OCI-LY1 (cell line): ENCODE data around the gene COL25A1.

Experiments used
- H2AFZ ChIP-seq: fragments of 200-600 bp; sonication (generic), shearing (Covaris generic); 2 replicates; pipeline ENCODE4 v1.6.0; 2014; ENCODE audit warnings: antibody characterized with exemption, mild to moderate bottlenecking, low read length
- H3F3A ChIP-seq: fragments of 200-600 bp; sonication (generic), shearing (Covaris generic); 2 replicates; pipeline ENCODE4 v1.6.0; 2014; ENCODE audit warnings: mild to moderate bottlenecking, antibody characterized with exemption, low read length, moderate library complexity; ENCODE audit not compliant: insufficient read depth
- H3K27ac ChIP-seq: fragments of 200-600 bp; sonication (generic); 2 replicates; pipeline ENCODE4 v1.5.1; 2014; ENCODE audit warnings: low read length, mixed run types, mild to moderate bottlenecking, low read depth; ENCODE audit not compliant: poor library complexity, severe bottlenecking
- H3K27me3 ChIP-seq: fragments of 200-600 bp; sonication (generic); 2 replicates; pipeline ENCODE4 v1.6.0; 2014; ENCODE audit warnings: antibody characterized with exemption, mild to moderate bottlenecking, low read length, moderate library complexity; ENCODE audit not compliant: insufficient read depth
- H3K36me3 ChIP-seq: fragments of 200-600 bp; sonication (generic); 2 replicates; pipeline ENCODE4 v1.6.1; 2014; ENCODE audit warnings: mild to moderate bottlenecking, antibody characterized with exemption, low read length, moderate library complexity, mixed read lengths; ENCODE audit not compliant: insufficient read depth
- H3K4me1 ChIP-seq: fragments of 200-600 bp; sonication (generic); 2 replicates; pipeline ENCODE4 v1.5.1; 2014; ENCODE audit warnings: mild to moderate bottlenecking, low read length, moderate library complexity; ENCODE audit not compliant: insufficient read depth, severe bottlenecking
- H3K4me2 ChIP-seq: fragments of 200-600 bp; sonication (generic), shearing (Covaris generic); 2 replicates; pipeline ENCODE4 v1.6.1; 2014; ENCODE audit warnings: low read length
- H3K4me3 ChIP-seq: fragments of 200-600 bp; sonication (generic); 2 replicates; pipeline ENCODE4 v1.5.1; 2014; ENCODE audit warnings: low read length, low read depth, mild to moderate bottlenecking, mixed read lengths; ENCODE audit not compliant: poor library complexity, severe bottlenecking
- H3K79me2 ChIP-seq: fragments of 200-600 bp; shearing (Covaris generic); 2 replicates; pipeline ENCODE4 v1.6.1; 2016; ENCODE audit warnings: mixed run types, low read length, mixed read lengths; ENCODE audit not compliant: insufficient read depth
- H3K9ac ChIP-seq: fragments of 200-600 bp; sonication (generic), shearing (Covaris generic); 2 replicates; pipeline ENCODE4 v1.6.1; 2014; ENCODE audit warnings: mild to moderate bottlenecking, low read length, mixed read lengths
- H3K9me2 ChIP-seq: fragments of 200-600 bp; sonication (generic), shearing (Covaris generic); 2 replicates; pipeline ENCODE4 v1.6.1; 2014; ENCODE audit warnings: low read depth, mild to moderate bottlenecking, low read length, mixed read lengths
- H3K9me3 ChIP-seq: fragments of 200-600 bp; shearing (Covaris generic); 2 replicates; pipeline ENCODE4 v1.6.1; 2014; ENCODE audit warnings: low read length, mixed read lengths
- H4K20me1 ChIP-seq: fragments of 200-600 bp; sonication (generic), shearing (Covaris generic); 2 replicates; pipeline ENCODE4 v1.6.0; 2016; ENCODE audit warnings: mild to moderate bottlenecking, low read length; ENCODE audit not compliant: insufficient read depth
- EZH2 ChIP-seq: fragments of 200-600 bp; sonication (generic), shearing (Covaris generic); IDR thresholded peaks from 2 replicates; pipeline ENCODE4 v1.8.0; 2017; ENCODE audit warnings: borderline replicate concordance, mixed run types, mild to moderate bottlenecking, antibody characterized with exemption, low read length, moderate library complexity, mixed read lengths
- TF ChIP-seq, protein P1 (sequence below): fragments of 200-600 bp; sonication (generic), shearing (Covaris generic); IDR thresholded peaks from 2 replicates; pipeline ENCODE4 v1.5.1; 2017; ENCODE audit warnings: mild to moderate bottlenecking, antibody characterized with exemption, low read length, moderate library complexity, mixed read lengths

Gene COL25A1

DNA sequence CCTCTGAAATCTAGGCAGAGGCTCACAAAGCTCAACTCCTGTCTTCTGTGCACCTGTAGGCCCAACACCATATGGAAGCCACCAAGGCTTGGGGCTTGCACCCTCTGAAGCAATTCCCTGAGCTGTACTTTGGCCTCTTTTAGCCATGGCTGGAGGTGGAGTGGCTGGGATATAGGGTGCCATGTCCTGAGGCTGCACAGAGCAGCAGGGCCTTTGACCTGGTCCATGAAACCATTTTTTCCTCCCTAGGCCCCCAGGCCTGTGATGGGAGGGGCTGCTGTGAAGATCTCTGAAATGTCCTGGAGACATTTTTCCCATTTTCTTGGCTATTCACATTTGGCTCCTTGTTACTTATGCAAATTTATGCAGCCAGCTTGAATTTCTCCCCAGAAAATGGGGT, 20.9 kb upstream of the COL25A1 start:
- no peaks in the 10 kb centered on the region for H3K27me3 ChIP-seq
- TF ChIP-seq, protein P1, sequence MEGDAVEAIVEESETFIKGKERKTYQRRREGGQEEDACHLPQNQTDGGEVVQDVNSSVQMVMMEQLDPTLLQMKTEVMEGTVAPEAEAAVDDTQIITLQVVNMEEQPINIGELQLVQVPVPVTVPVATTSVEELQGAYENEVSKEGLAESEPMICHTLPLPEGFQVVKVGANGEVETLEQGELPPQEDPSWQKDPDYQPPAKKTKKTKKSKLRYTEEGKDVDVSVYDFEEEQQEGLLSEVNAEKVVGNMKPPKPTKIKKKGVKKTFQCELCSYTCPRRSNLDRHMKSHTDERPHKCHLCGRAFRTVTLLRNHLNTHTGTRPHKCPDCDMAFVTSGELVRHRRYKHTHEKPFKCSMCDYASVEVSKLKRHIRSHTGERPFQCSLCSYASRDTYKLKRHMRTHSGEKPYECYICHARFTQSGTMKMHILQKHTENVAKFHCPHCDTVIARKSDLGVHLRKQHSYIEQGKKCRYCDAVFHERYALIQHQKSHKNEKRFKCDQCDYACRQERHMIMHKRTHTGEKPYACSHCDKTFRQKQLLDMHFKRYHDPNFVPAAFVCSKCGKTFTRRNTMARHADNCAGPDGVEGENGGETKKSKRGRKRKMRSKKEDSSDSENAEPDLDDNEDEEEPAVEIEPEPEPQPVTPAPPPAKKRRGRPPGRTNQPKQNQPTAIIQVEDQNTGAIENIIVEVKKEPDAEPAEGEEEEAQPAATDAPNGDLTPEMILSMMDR, result no peak
- no peak for TF ChIP-seq EZH2
- no peaks in the 10 kb centered on the region for H4K20me1 ChIP-seq
- no peaks in the 10 kb centered on the region for H3K4me1 ChIP-seq
- no peak overlapping the region for H3K9ac ChIP-seq
- H3K79me2 ChIP-seq, result no peaks in the 10 kb centered on the region
- H3K9me2 ChIP-seq, result no peaks in the 10 kb centered on the region
- no peak overlapping the region for H2AFZ ChIP-seq
- H3K4me3 ChIP-seq, result no peak overlapping the region
- H3K36me3 ChIP-seq, result no peaks in the 10 kb centered on the region
- H3F3A ChIP-seq, result no peaks in the 10 kb centered on the region
- no peak overlapping the region for H3K27ac ChIP-seq
- no peak overlapping the region for H3K4me2 ChIP-seq
- H3K9me3 ChIP-seq, result peaks cover 2% of the 10 kb centered on the region; the same call in 1 of the 2 replicates

DNA sequence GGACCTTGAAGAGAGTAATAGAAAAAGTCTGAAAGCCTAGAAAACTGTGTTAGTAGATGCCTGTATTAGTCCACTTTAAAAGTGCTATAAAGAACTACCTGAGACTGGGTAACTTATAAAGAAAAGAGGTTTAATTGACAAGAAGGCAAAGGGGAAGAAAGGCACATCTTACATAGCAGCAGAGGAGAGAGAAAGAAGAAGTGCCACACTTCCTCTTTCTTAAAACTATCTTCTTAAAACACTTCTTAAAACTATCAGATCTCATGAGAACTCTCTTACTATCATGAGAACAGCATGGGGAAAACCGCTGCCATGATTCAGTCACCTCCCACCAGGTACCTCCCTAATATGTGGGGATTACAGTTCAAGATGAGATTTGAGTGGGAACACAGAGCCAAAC, 18.8 kb upstream of the COL25A1 start:
- Histone ChIP-seq H3K27ac (no peak overlapping the region), H3K36me3 (no peaks in the 10 kb centered on the region), H3K9me2 (no peaks in the 10 kb centered on the region), H3K9me3 (peaks cover 2% of the 10 kb centered on the region; the same call in 1 of the 2 replicates), H3K27me3 (no peaks in the 10 kb centered on the region), H2AFZ (no peak overlapping the region), H3K4me2 (no peak overlapping the region), H4K20me1 (no peaks in the 10 kb centered on the region), H3F3A (no peaks in the 10 kb centered on the region), H3K9ac (no peak overlapping the region), H3K79me2 (no peaks in the 10 kb centered on the region), H3K4me1 (no peaks in the 10 kb centered on the region), H3K4me3 (no peak overlapping the region)
- TF ChIP-seq EZH2, result no peak
- TF ChIP-seq, protein P1, result no peak

DNA sequence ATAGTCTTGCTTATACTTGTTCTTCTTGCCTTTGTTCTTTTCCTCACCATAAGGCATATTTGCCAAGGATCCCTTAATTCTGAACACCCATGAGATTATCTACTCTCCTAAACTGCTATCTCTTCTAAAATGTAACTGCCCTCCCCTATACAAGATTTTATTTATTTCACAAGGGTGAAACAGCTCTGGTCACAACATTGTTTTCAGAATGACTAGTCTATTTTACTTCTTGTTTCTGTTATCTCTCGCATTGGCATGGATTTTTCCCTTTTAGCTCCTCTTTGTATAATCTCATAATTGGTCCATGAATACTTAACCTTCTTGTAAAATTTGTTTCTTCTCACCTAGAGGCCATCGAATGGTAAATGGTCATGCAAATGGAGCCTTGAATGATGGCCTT, 17.2 kb upstream of the COL25A1 start:
- Histone ChIP-seq H2AFZ (no peak overlapping the region), H3K9ac (no peak overlapping the region), H3K27me3 (no peaks in the 10 kb centered on the region), H3K79me2 (no peaks in the 10 kb centered on the region), H3K9me2 (no peaks in the 10 kb centered on the region), H3K4me2 (no peak overlapping the region), H3K27ac (no peak overlapping the region), H3K4me3 (no peak overlapping the region), H4K20me1 (no peaks in the 10 kb centered on the region), H3F3A (no peaks in the 10 kb centered on the region), H3K36me3 (no peaks in the 10 kb centered on the region), H3K4me1 (no peaks in the 10 kb centered on the region), H3K9me3 (peaks cover 2% of the 10 kb centered on the region; the same call in 1 of the 2 replicates)
- TF ChIP-seq EZH2, result no peak

DNA sequence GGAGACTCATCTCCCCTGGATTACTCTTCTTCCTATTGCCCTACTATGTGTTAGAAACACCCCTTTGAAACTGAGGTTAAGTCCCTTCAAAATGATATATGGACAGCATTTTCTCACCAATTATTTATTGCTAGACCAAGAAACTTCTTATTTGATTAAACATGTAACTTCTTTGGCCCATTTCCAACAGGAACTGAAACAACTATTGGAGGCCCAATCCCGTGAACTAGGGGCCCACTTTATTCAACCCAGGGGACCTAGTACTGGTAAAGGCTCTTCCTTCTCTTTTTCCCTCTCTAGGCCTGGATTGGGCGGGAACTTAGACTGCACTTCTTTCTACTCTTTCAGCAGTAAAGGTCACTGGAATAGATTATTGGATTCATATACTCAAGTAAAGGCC, 16.7 kb upstream of the COL25A1 start:
- H3K9ac ChIP-seq, result no peak overlapping the region
- no peak overlapping the region for H3K4me3 ChIP-seq
- no peak for TF ChIP-seq EZH2
- TF ChIP-seq, protein P1, result no peak
- H3K4me2 ChIP-seq, result no peak overlapping the region
- H3K9me3 ChIP-seq, result peaks cover 2% of the 10 kb centered on the region; the same call in 1 of the 2 replicates
- H3K27ac ChIP-seq, result no peak overlapping the region
- H3K9me2 ChIP-seq, result no peaks in the 10 kb centered on the region
- no peaks in the 10 kb centered on the region for H3K36me3 ChIP-seq
- H3K4me1 ChIP-seq, result no peaks in the 10 kb centered on the region
- H2AFZ ChIP-seq, result no peak overlapping the region
- no peaks in the 10 kb centered on the region for H3F3A ChIP-seq
- H4K20me1 ChIP-seq, result no peaks in the 10 kb centered on the region
- H3K79me2 ChIP-seq, result no peaks in the 10 kb centered on the region
- H3K27me3 ChIP-seq, result no peaks in the 10 kb centered on the region
